GM12874 (cell line): ENCODE results near the gene UBASH3A.

Experiments
- CTCF ChIP-seq: IDR thresholded peaks from 2 replicates; pipeline ENCODE4 v1.5.1; 2011; ENCODE audit warnings: low read depth, mild to moderate bottlenecking, control low read depth, low read length, moderate library complexity; ENCODE audit not compliant: insufficient read depth

Gene UBASH3A

GRCh38 chr21:42472521-42472920 lies 68.8 kb downstream of the UBASH3A start:
- TF ChIP-seq CTCF: no peak

GRCh38 chr21:42473498-42474042 lies 69.9 kb downstream of the UBASH3A start:
- TF ChIP-seq CTCF: no peak

- no peak for TF ChIP-seq CTCF
These were observed 70.5 kb downstream of the UBASH3A start for GRCh38 chr21:42474043-42474831.

- TF ChIP-seq CTCF: no peak
These were observed 71.3 kb downstream of the UBASH3A start for GRCh38 chr21:42475036-42475435.

GRCh38 chr21:42475526-42476387 lies 72.1 kb downstream of the UBASH3A start:
- no peak for TF ChIP-seq CTCF

GRCh38 chr21:42476388-42477331 lies 73.0 kb downstream of the UBASH3A start:
- TF ChIP-seq CTCF: no peak
